GM20431 (cell line): ENCODE results near the gene HOXD12.

ENCODE experiments used
- in situ Hi-C: fragments of 300-500 bp; cut with MseI, MboI; formaldehyde crosslinking; loops from one replicate; pipeline ENCODE4 v1.15.0; 2020; ENCODE audit warnings: low sequenced_read_pairs; ENCODE audit not compliant: unreplicated experiment

HOXD12 gene

GRCh38 chr2:176079831-176080539 is 19.6 kb upstream of the HOXD12 start:
- in situ Hi-C loops, result loop anchor here (25.0 kb wide), 2 partner anchors 393 to 668 kb away; no protein-coding TSS in a partner anchor

GRCh38 chr2:176080540-176081375 is 18.8 kb upstream of the HOXD12 start:
- in situ Hi-C loops, result loop anchor here (25.0 kb wide), 2 partner anchors 393 to 668 kb away; no protein-coding TSS in a partner anchor

GRCh38 chr2:176081376-176081836 is 18.2 kb upstream of the HOXD12 start:
- in situ Hi-C loops, result loop anchor here (25.0 kb wide), 2 partner anchors 394 to 669 kb away; no protein-coding TSS in a partner anchor

- in situ Hi-C loops, result loop anchor here (25.0 kb wide), 2 partner anchors 395 to 670 kb away; no protein-coding TSS in a partner anchor
These were observed 17.6 kb upstream of the HOXD12 start for GRCh38 chr2:176081837-176082524.

- in situ Hi-C loops, result loop anchor here (25.0 kb wide), 2 partner anchors 395 to 670 kb away; no protein-coding TSS in a partner anchor
These were observed 17.1 kb upstream of the HOXD12 start for GRCh38 chr2:176082525-176082823.

- in situ Hi-C loops, result loop anchor here (25.0 kb wide), 2 partner anchors 396 to 671 kb away; no protein-coding TSS in a partner anchor
These were observed 16.5 kb upstream of the HOXD12 start for GRCh38 chr2:176082824-176083751.

GRCh38 chr2:176083796-176084261 is 15.8 kb upstream of the HOXD12 start, which contains the start of gene EVX2:
Gene EVX2, minus strand, starts transcription at chr2:176083962. Its CDS starts 186 bp downstream, at chr2:176083776.
- in situ Hi-C loops, result loop anchor here (25.0 kb wide), 2 partner anchors 397 to 672 kb away; no protein-coding TSS in a partner anchor

- in situ Hi-C loops, result loop anchor here (25.0 kb wide), 2 partner anchors 397 to 672 kb away; no protein-coding TSS in a partner anchor
These were observed 14.9 kb upstream of the HOXD12 start for GRCh38 chr2:176084611-176085119.

- in situ Hi-C loops, result loop anchor here (25.0 kb wide), 2 partner anchors 398 to 673 kb away; no protein-coding TSS in a partner anchor
These were observed 14.3 kb upstream of the HOXD12 start for GRCh38 chr2:176085120-176085788.

GRCh38 chr2:176085861-176086771 is 13.5 kb upstream of the HOXD12 start:
- in situ Hi-C loops, result loop anchor here (25.0 kb wide), 2 partner anchors 399 to 674 kb away; no protein-coding TSS in a partner anchor

- in situ Hi-C loops, result loop anchor here (25.0 kb wide), 2 partner anchors 400 to 675 kb away; no protein-coding TSS in a partner anchor
These were observed 12.1 kb upstream of the HOXD12 start for GRCh38 chr2:176087330-176088047.

GRCh38 chr2:176088048-176088936 is 11.3 kb upstream of the HOXD12 start:
- in situ Hi-C loops, result loop anchor here (25.0 kb wide), 2 partner anchors 401 to 676 kb away; no protein-coding TSS in a partner anchor

GRCh38 chr2:176088937-176089842 is 10.4 kb upstream of the HOXD12 start:
- in situ Hi-C loops, result loop anchor here (25.0 kb wide), 2 partner anchors 402 to 677 kb away; no protein-coding TSS in a partner anchor

GRCh38 chr2:176089843-176090395 is 9.7 kb upstream of the HOXD12 start:
- in situ Hi-C loops, result loop anchor here (25.0 kb wide), 2 partner anchors 403 to 678 kb away; no protein-coding TSS in a partner anchor
